Neural cell (in vitro differentiated cells): ENCODE measurements around the gene MOB3A. TPM values are rescaled to one million over a fixed set of nuclear protein-coding genes. Genes with fewer than 3 reads are reported as not detected.

ENCODE experiments used
- H2AFZ ChIP-seq: fragments of 200-600, 300-800 bp; sonication (generic), shearing (Covaris generic); 2 replicates; pipeline ENCODE4 v1.6.0; 2014; ENCODE audit warnings: low read depth, mild to moderate bottlenecking, antibody characterized with exemption, low read length, moderate library complexity
- H3F3A ChIP-seq: fragments of 200-600 bp; shearing (Covaris generic); 2 replicates; pipeline ENCODE4 v1.6.1; 2016; ENCODE audit warnings: mild to moderate bottlenecking, moderate library complexity, mixed read lengths, antibody characterized with exemption, low read length; ENCODE audit not compliant: insufficient read depth, poor library complexity, severe bottlenecking
- H3K27ac ChIP-seq: fragments of 200-600, 300-800 bp; sonication (generic), shearing (Covaris generic); 2 replicates; pipeline ENCODE4 v1.5.1; 2014; ENCODE audit warnings: mild to moderate bottlenecking, low read length, moderate library complexity
- H3K27me3 ChIP-seq: fragments of 300-800, 200-600 bp; sonication (generic), shearing (Covaris generic); 2 replicates; pipeline ENCODE4 v1.6.0; 2014; ENCODE audit warnings: mild to moderate bottlenecking, low read depth, low read length, moderate library complexity; ENCODE audit not compliant: insufficient read depth
- H3K36me3 ChIP-seq: fragments of 300-800, 200-600 bp; sonication (generic), shearing (Covaris generic); 2 replicates; pipeline ENCODE4 v1.5.1; 2014; ENCODE audit warnings: mild to moderate bottlenecking, antibody characterized with exemption, low read length, moderate library complexity; ENCODE audit not compliant: insufficient read depth
- H3K4me2 ChIP-seq: fragments of 300-800, 200-600 bp; sonication (generic), shearing (Covaris generic); 2 replicates; pipeline ENCODE4 v1.6.0; 2014; ENCODE audit warnings: mild to moderate bottlenecking, low read length
- H3K4me3 ChIP-seq: fragments of 300-800, 200-600 bp; sonication (generic), shearing (Covaris generic); 2 replicates; pipeline ENCODE4 v1.5.1; 2014; ENCODE audit warnings: mild to moderate bottlenecking, low read length, moderate library complexity
- H3K79me2 ChIP-seq: fragments of 200-600 bp; shearing (Covaris generic); replicated peaks from 2 replicates; pipeline ENCODE4 v1.6.0; 2014; ENCODE audit warnings: mild to moderate bottlenecking, low read length, moderate library complexity; ENCODE audit not compliant: insufficient read depth
- H3K9ac ChIP-seq: fragments of 300-800, 200-600 bp; sonication (generic), shearing (Covaris generic); 2 replicates; pipeline ENCODE4 v1.6.1; 2016; ENCODE audit warnings: mild to moderate bottlenecking, low read length, mixed read lengths
- H3K9me2 ChIP-seq: fragments of 200-600 bp; shearing (Covaris generic); 2 replicates; pipeline ENCODE4 v1.6.1; 2016; ENCODE audit warnings: mild to moderate bottlenecking, low read length, mixed read lengths; ENCODE audit not compliant: insufficient read depth
- H3K9me3 ChIP-seq: fragments of 200-600, 300-800 bp; sonication (generic), shearing (Covaris generic); 2 replicates; pipeline ENCODE4 v1.6.1; 2016; ENCODE audit warnings: mild to moderate bottlenecking, mixed run types, low read length, moderate library complexity, mixed read lengths
- H4K20me1 ChIP-seq: fragments of 200-600 bp; shearing (Covaris generic); 2 replicates; pipeline ENCODE4 v1.6.1; 2016; ENCODE audit warnings: mild to moderate bottlenecking, mixed run types; ENCODE audit not compliant: insufficient read depth
- CTCF ChIP-seq: fragments of 450-650 bp; IDR thresholded peaks from 2 replicates; pipeline ENCODE4 v1.5.1; 2014; ENCODE audit warnings: antibody characterized with exemption, mild to moderate bottlenecking, moderate library complexity; ENCODE audit not compliant: poor library complexity, severe bottlenecking
- EP300 ChIP-seq: fragments of 450-650 bp; conservative IDR thresholded peaks from 2 replicates; pipeline ENCODE4 v1.6.1; 2014; ENCODE audit warnings: antibody characterized with exemption, mild to moderate bottlenecking, moderate library complexity; ENCODE audit not compliant: poor library complexity, severe bottlenecking
- EZH2 ChIP-seq: fragments of 200-600, 300-800 bp; shearing (Covaris generic), sonication (generic); IDR thresholded peaks from 2 replicates; pipeline ENCODE4 v1.6.1; 2014; ENCODE audit warnings: antibody characterized with exemption, low read length, borderline replicate concordance, mild to moderate bottlenecking; ENCODE audit not compliant: insufficient read depth, poor library complexity, severe bottlenecking
- MXI1 ChIP-seq: fragments of 450-650 bp; conservative IDR thresholded peaks from 2 replicates; pipeline ENCODE4 v1.6.1; 2014; ENCODE audit warnings: antibody characterized with exemption, mild to moderate bottlenecking; ENCODE audit not compliant: poor library complexity, severe bottlenecking
- POLR2AphosphoS5 ChIP-seq: IDR thresholded peaks from 2 replicates; pipeline ENCODE4 v1.6.1; 2012
- RAD21 ChIP-seq: fragments of 450-650 bp; conservative IDR thresholded peaks from 2 replicates; pipeline ENCODE4 v1.6.1; 2014; ENCODE audit warnings: antibody characterized with exemption, mild to moderate bottlenecking, moderate library complexity
- REST ChIP-seq: IDR thresholded peaks from 2 replicates; pipeline ENCODE4 v1.6.1; 2012; ENCODE audit warnings: borderline replicate concordance
- SMC3 ChIP-seq: fragments of 450-650 bp; conservative IDR thresholded peaks from 2 replicates; pipeline ENCODE4 v1.6.1; 2014; ENCODE audit warnings: antibody characterized with exemption, mild to moderate bottlenecking, moderate library complexity; ENCODE audit not compliant: poor library complexity
- TAF1 ChIP-seq: IDR thresholded peaks from 2 replicates; pipeline ENCODE4 v1.6.1; 2012; ENCODE audit warnings: low read depth
- polyA plus RNA-seq: library from polyadenylated mRNA; depleted of rRNA; stranded (reverse); fragments of >200 nt; gene quantifications from 2 replicates; pipeline ENCODE4 v1.2.3, GENCODE V29; 2014

The MOB3A gene
- polyA plus RNA-seq, 1 donor from 2014 or later, result 5.8 TPM

- no peak overlapping the region for H3K4me2 ChIP-seq
- no peaks in the 10 kb centered on the region for H4K20me1 ChIP-seq
- no peaks in the 10 kb centered on the region for H3K79me2 ChIP-seq
- H3K9me3 ChIP-seq, result no peaks in the 10 kb centered on the region
- H3K4me3 ChIP-seq, result no peak overlapping the region
- H3K9ac ChIP-seq, result no peak overlapping the region
- H3K27ac ChIP-seq, result no peak overlapping the region
- H3K36me3 ChIP-seq, result no peaks in the 10 kb centered on the region
- H3K9me2 ChIP-seq, result no peaks in the 10 kb centered on the region
- TF ChIP-seq RAD21, result no peak
- TF ChIP-seq EZH2, result no peak
- TF ChIP-seq MXI1, result no peak
- no peaks in the 10 kb centered on the region for H3F3A ChIP-seq
- no peaks in the 10 kb centered on the region for H3K27me3 ChIP-seq
- H2AFZ ChIP-seq, result no peak overlapping the region
Measured at GRCh38 chr19:2070986-2071673, 25.0 kb downstream of the MOB3A start.

GRCh38 chr19:2070436-2070827 is 25.7 kb downstream of the MOB3A start:
- no peaks in the 10 kb centered on the region for H4K20me1 ChIP-seq
- H3F3A ChIP-seq, result no peaks in the 10 kb centered on the region
- H2AFZ ChIP-seq, result no peak overlapping the region
- H3K9me3 ChIP-seq, result no peaks in the 10 kb centered on the region
- no peak overlapping the region for H3K4me3 ChIP-seq
- no peak overlapping the region for H3K9ac ChIP-seq
- H3K27ac ChIP-seq, result no peak overlapping the region
- no peaks in the 10 kb centered on the region for H3K79me2 ChIP-seq
- TF ChIP-seq MXI1 (no peak), CTCF (no peak), POLR2AphosphoS5 (no peak), REST (no peak), EZH2 (no peak), EP300 (no peak), RAD21 (no peak), TAF1 (no peak), SMC3 (no peak)
- H3K36me3 ChIP-seq, result no peaks in the 10 kb centered on the region
- no peak overlapping the region for H3K4me2 ChIP-seq
- H3K27me3 ChIP-seq, result no peaks in the 10 kb centered on the region
- no peaks in the 10 kb centered on the region for H3K9me2 ChIP-seq
